ENCODE results near the gene UGT3A1. TPM values are rescaled to one million over a fixed set of nuclear protein-coding genes. Genes with fewer than 3 reads are reported as not detected.
"Not testable (repeated sequence)": the region's sequence is repeated elsewhere in the genome, so short reads cannot be mapped to it uniquely, and the experiment has no call there.

UGT3A1 gene
- total RNA-seq, 1 donor from 2014 or later = not detected

GRCh38 chr5:36029914-36030313 lies 38.7 kb upstream of the UGT3A1 start:
- Mint-ChIP-seq H3K36me3 (ENCODE audit: low read depth) (peaks cover 3% of the 10 kb centered on the region), H3K9me3 (peaks cover 10% of the 10 kb centered on the region), H3K27ac (ENCODE audit: unreplicated experiment) (no peak overlapping the region), H3K4me3 (no peak overlapping the region), H3K27me3 (ENCODE audit: low read depth) (peaks cover 3% of the 10 kb centered on the region), H3K4me1 (no peaks in the 10 kb centered on the region)
- no peak for DNase-seq (ENCODE audit: low read depth, low spot score)
- TF ChIP-seq CTCF (conservative IDR thresholded peaks at IDR 0.05) = no peak

GRCh38 chr5:36028816-36029465 lies 37.8 kb upstream of the UGT3A1 start:
- H3K9me3 Mint-ChIP-seq = peaks cover 10% of the 10 kb centered on the region
- no peak for TF ChIP-seq CTCF (conservative IDR thresholded peaks at IDR 0.05)
- no peak for DNase-seq (ENCODE audit: low read depth, low spot score)
- no peaks in the 10 kb centered on the region for H3K4me1 Mint-ChIP-seq
- H3K27me3 Mint-ChIP-seq (ENCODE audit: low read depth) = peaks cover 3% of the 10 kb centered on the region
- peaks cover 3% of the 10 kb centered on the region for H3K36me3 Mint-ChIP-seq (ENCODE audit: low read depth)
- no peak overlapping the region for H3K27ac Mint-ChIP-seq (ENCODE audit: unreplicated experiment)
- H3K4me3 Mint-ChIP-seq = no peak overlapping the region

- H3K4me1 Mint-ChIP-seq = no peaks in the 10 kb centered on the region
- H3K36me3 Mint-ChIP-seq (ENCODE audit: low read depth) = peaks cover 3% of the 10 kb centered on the region
- DNase-seq (ENCODE audit: low read depth, low spot score) = no peak
- H3K9me3 Mint-ChIP-seq = peaks cover 11% of the 10 kb centered on the region
- no peak overlapping the region for H3K4me3 Mint-ChIP-seq
- H3K27me3 Mint-ChIP-seq (ENCODE audit: low read depth) = peaks cover 3% of the 10 kb centered on the region
- no peak for TF ChIP-seq CTCF (conservative IDR thresholded peaks at IDR 0.05)
- no peak overlapping the region for H3K27ac Mint-ChIP-seq (ENCODE audit: unreplicated experiment)
Observed at GRCh38 chr5:36027711-36028110, 36.5 kb upstream of the UGT3A1 start.

GRCh38 chr5:36026706-36027465 lies 35.7 kb upstream of the UGT3A1 start:
- Mint-ChIP-seq H3K4me1 (no peaks in the 10 kb centered on the region), H3K27ac (ENCODE audit: unreplicated experiment) (no peak overlapping the region), H3K4me3 (no peak overlapping the region), H3K36me3 (ENCODE audit: low read depth) (peaks cover 3% of the 10 kb centered on the region), H3K9me3 (peaks cover 10% of the 10 kb centered on the region), H3K27me3 (ENCODE audit: low read depth) (peaks cover 3% of the 10 kb centered on the region)
- no peak for DNase-seq (ENCODE audit: low read depth, low spot score)
- TF ChIP-seq CTCF (conservative IDR thresholded peaks at IDR 0.05) = no peak

GRCh38 chr5:36022246-36022645 lies 31.1 kb upstream of the UGT3A1 start:
- not testable (repeated sequence) for H3K4me1 Mint-ChIP-seq
- H3K9me3 Mint-ChIP-seq = peaks cover 15% of the 10 kb centered on the region

GRCh38 chr5:36019584-36019983 lies 28.4 kb upstream of the UGT3A1 start:
- H3K4me1 Mint-ChIP-seq; DNase-seq (ENCODE audit: low read depth, low spot score); H3K4me3 Mint-ChIP-seq; H3K27me3 Mint-ChIP-seq (ENCODE audit: low read depth); H3K27ac Mint-ChIP-seq (ENCODE audit: unreplicated experiment); H3K36me3 Mint-ChIP-seq (ENCODE audit: low read depth): not testable (repeated sequence)
- H3K9me3 Mint-ChIP-seq = peaks cover 18% of the 10 kb centered on the region

More at GRCh38 chr5:36022246-36022645, 31.1 kb upstream of the UGT3A1 start:
- H3K4me3 Mint-ChIP-seq; H3K36me3 Mint-ChIP-seq (ENCODE audit: low read depth); DNase-seq (ENCODE audit: low read depth, low spot score); H3K27ac Mint-ChIP-seq (ENCODE audit: unreplicated experiment); H3K27me3 Mint-ChIP-seq (ENCODE audit: low read depth): not testable (repeated sequence)
